Stimulated activated naive CD8-positive, alpha-beta T cell treated with anti-CD3 and anti-CD28 coated beads, Interleukin-15, amount 100 ng/mL, for 72 hours (primary cell): ENCODE measurements around the gene UBE2R2.
"Not testable (repeated sequence)": the region's sequence is repeated elsewhere in the genome, so short reads cannot be mapped to it uniquely, and the experiment has no call there.

Source experiments
- ATAC-seq: fragments of 150-1000 bp; cut with Tn5 transposase; 2 replicates; pipeline ENCODE4 v1.10.0; 2021; ENCODE audit warnings: mild to moderate bottlenecking, moderate library complexity
- DNase-seq, 2 donors: peaks; one replicate each; pipeline ENCODE4 v3.0.0; 2021 to 2022
- H3K27ac Mint-ChIP-seq, 2 donors: one replicate each; pipeline ENCODE4 v1.8.0; 2022; ENCODE audit warnings: mild to moderate bottlenecking in 2 of 2, mixed read lengths in 2 of 2, moderate library complexity in 2 of 2
- H3K27me3 Mint-ChIP-seq: one replicate; pipeline ENCODE4 v1.8.0; 2022; ENCODE audit warnings: mixed read lengths
- H3K4me1 Mint-ChIP-seq: one replicate; pipeline ENCODE4 v1.8.0; 2022; ENCODE audit warnings: mild to moderate bottlenecking, mixed read lengths
- H3K4me3 Mint-ChIP-seq, 2 donors: one replicate each; pipeline ENCODE4 v1.8.0; 2022; ENCODE audit warnings: mild to moderate bottlenecking in 2 of 2, mixed read lengths in 2 of 2, moderate library complexity in 1 of 2
- H3K9me3 Mint-ChIP-seq, 2 donors: one replicate each; pipeline ENCODE4 v1.8.0; 2022; ENCODE audit warnings: mixed read lengths in 2 of 2

Gene UBE2R2

GRCh38 chr9:33943389-33943788 is 126.4 kb downstream of the UBE2R2 start:
- H3K4me3 Mint-ChIP-seq: no peak overlapping the region

GRCh38 chr9:33946779-33947535 is 130.0 kb downstream of the UBE2R2 start:
- no peak overlapping the region for H3K27ac Mint-ChIP-seq
- no peaks in the 10 kb centered on the region for H3K27me3 Mint-ChIP-seq
- no peaks in the 10 kb centered on the region for H3K4me1 Mint-ChIP-seq
- no peak overlapping the region for H3K4me3 Mint-ChIP-seq
- DNase-seq: no peak
- H3K9me3 Mint-ChIP-seq: no peaks in the 10 kb centered on the region
- no peak for ATAC-seq

More at GRCh38 chr9:33943389-33943788, 126.4 kb downstream of the UBE2R2 start:
- Mint-ChIP-seq H3K9me3 (no peaks in the 10 kb centered on the region), H3K4me1 (no peaks in the 10 kb centered on the region), H3K27me3 (no peaks in the 10 kb centered on the region), H3K27ac (no peak overlapping the region)
- DNase-seq (no peak), ATAC-seq (no peak)

GRCh38 chr9:33950371-33950770 is 133.4 kb downstream of the UBE2R2 start:
- no peaks in the 10 kb centered on the region for H3K4me1 Mint-ChIP-seq
- no peak overlapping the region for H3K27ac Mint-ChIP-seq
- no peaks in the 10 kb centered on the region for H3K27me3 Mint-ChIP-seq

DNA sequence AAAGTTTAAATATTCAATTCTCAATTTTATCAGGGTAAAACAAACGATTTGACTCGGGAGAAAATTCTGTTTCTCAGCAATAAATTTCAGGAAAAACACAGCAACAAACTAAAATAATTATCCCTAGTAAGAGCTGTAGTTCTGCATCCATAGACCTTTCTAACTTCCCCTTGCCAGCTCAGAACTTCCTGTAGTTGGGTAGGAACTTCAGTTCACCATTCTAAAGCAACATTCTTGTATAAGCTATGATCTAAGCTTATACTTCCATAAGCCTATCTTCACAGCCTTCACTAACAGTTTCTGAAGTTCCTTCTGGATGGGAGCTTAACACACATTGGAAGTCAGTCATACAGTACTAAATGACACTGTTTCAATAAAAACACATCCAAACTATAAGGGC is 135.1 kb downstream of the UBE2R2 start:
- Mint-ChIP-seq H3K9me3 (no peaks in the 10 kb centered on the region), H3K4me3 (no peak overlapping the region), H3K27me3 (no peaks in the 10 kb centered on the region), H3K27ac (peak overlapping the region in 1 of 2 donors; percentile 59), H3K4me1 (no peaks in the 10 kb centered on the region)
- DNase-seq (no peak), ATAC-seq (no peak)

More at GRCh38 chr9:33950371-33950770, 133.4 kb downstream of the UBE2R2 start:
- Mint-ChIP-seq H3K4me3 (no peak overlapping the region), H3K9me3 (no peaks in the 10 kb centered on the region)
- ATAC-seq (no peak), DNase-seq (no peak)

DNA sequence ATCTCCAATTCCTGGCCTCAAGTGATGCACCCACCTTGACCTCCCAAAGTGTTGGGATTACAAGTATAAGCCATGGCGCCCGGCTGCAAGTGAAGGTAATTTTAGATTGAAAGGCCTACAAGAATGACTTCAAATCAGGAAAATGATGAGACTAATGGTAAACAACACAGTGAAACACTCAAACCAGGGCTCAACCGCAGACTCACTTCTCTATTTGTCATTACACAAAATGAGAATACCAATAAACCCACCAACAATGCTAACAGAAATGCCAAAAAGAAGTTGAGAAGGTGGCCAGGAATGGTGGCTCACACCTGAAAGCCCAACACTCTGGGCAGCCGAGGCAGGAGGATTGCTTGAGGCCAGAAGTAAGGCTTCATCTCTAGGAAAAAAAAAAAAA is 139.6 kb downstream of the UBE2R2 start:
- Mint-ChIP-seq H3K4me1 (no peaks in the 10 kb centered on the region), H3K9me3 (no peaks in the 10 kb centered on the region), H3K27me3 (no peaks in the 10 kb centered on the region), H3K4me3 (no peak overlapping the region), H3K27ac (no peak overlapping the region)
- no peak for ATAC-seq
- DNase-seq: no peak

GRCh38 chr9:33959725-33960124 is 142.8 kb downstream of the UBE2R2 start:
- no peak for ATAC-seq
- no peak overlapping the region for H3K4me3 Mint-ChIP-seq
- no peaks in the 10 kb centered on the region for H3K4me1 Mint-ChIP-seq
- no peak for DNase-seq
- H3K27me3 Mint-ChIP-seq: no peaks in the 10 kb centered on the region
- H3K27ac Mint-ChIP-seq: no peak overlapping the region
- no peaks in the 10 kb centered on the region for H3K9me3 Mint-ChIP-seq

- H3K27ac Mint-ChIP-seq: peak overlapping the region in 1 of 2 donors; percentile 34
- H3K4me3 Mint-ChIP-seq, H3K27me3 Mint-ChIP-seq, H3K9me3 Mint-ChIP-seq, DNase-seq, H3K4me1 Mint-ChIP-seq, ATAC-seq: not testable (repeated sequence)
These were observed 145.5 kb downstream of the UBE2R2 start for GRCh38 chr9:33962468-33962867.

- H3K4me3 Mint-ChIP-seq: no peak overlapping the region
- no peak overlapping the region for H3K27ac Mint-ChIP-seq
- no peak for DNase-seq
- H3K4me1 Mint-ChIP-seq: no peaks in the 10 kb centered on the region
- ATAC-seq: no peak
- H3K9me3 Mint-ChIP-seq: no peaks in the 10 kb centered on the region
- H3K27me3 Mint-ChIP-seq: no peaks in the 10 kb centered on the region
These were observed 147.3 kb downstream of the UBE2R2 start for GRCh38 chr9:33964086-33964768.
